ENCODE data around the gene SGK2.

DNA sequence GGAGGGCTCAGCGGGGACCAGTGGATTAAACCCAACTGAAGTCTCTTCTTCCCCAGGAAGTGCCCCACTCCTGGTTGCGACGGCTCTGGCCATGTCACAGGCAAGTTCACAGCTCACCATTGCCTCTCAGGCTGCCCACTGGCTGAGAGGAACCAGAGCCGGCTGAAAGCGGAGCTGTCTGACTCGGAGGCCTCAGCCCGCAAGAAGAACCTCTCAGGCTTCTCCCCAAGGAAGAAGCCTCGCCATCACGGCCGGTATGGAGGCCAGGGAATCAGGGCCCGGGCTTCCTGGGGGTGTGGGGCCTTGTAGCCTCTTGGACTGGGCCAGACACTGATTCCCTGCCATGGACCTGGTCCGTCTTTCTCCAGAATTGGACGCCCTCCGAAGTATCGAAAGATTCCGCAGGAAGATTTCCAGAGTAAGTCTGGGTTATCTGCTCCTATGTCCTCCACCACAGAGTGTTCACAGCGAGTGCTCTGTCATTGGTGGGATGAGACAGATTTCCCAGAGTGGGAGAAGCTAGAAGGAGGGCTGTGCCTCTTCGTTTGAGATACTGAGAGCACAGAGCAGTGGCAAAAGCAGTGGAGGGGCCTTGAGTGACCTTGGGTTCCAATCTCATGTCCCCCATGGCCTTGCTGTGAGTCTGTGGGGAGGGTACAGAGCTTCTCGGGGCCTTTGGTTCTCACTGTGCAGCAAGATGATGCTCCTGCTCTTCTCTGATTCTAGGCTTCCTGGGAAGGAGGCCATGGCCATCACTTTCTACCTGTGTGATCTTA, 22.6 kb upstream of the SGK2 start:
- TF ChIP-seq POLR2AphosphoS5 (IDR thresholded peaks at IDR 0.05; ENCODE audit: borderline replicate concordance, low read depth, low read length) (no peak), EZH2 (IDR thresholded peaks at IDR 0.05) (no peak), FOXP2 (optimal IDR thresholded peaks at IDR 0.05; ENCODE audit: control extremely low read depth, extremely low read length, insufficient read depth) (no peak)
